ENCODE results near the gene ACAP3. TPM values are rescaled to one million over a fixed set of nuclear protein-coding genes. Genes with fewer than 3 reads are reported as not detected.
A peak's percentile ranks its signal among the peaks of the same experiment; 100 is the strongest.

ACAP3 gene
- total RNA-seq, 1 donor from 2014 or later = 49.7 TPM

DNA sequence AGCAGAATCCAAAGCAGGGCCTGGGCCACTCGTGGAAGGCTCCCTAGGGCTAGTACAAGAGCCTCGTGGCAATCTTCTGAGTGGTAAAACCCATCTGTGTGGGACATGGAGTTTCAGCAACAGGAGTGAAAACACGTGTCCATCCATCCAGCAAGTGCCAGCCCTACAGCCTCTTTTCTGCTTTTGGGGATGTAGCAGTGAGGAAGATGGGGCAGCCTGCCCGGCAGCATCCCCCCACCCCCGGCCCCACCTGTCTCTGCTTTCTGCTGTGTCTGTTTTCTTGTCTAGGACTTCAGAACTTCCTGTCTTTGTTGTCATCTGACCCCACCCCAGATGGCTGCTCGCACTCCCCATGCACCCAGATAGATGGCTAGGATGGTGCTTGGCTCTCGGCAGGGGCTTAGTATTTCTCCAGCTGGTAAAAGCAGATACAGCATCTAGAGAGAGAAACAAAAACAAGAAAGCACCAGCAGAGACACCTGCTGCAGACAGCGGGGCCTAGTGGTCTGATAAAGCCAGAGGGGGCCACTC lies 18.4 kb upstream of the ACAP3 start:
- TF ChIP-seq, protein P1, sequence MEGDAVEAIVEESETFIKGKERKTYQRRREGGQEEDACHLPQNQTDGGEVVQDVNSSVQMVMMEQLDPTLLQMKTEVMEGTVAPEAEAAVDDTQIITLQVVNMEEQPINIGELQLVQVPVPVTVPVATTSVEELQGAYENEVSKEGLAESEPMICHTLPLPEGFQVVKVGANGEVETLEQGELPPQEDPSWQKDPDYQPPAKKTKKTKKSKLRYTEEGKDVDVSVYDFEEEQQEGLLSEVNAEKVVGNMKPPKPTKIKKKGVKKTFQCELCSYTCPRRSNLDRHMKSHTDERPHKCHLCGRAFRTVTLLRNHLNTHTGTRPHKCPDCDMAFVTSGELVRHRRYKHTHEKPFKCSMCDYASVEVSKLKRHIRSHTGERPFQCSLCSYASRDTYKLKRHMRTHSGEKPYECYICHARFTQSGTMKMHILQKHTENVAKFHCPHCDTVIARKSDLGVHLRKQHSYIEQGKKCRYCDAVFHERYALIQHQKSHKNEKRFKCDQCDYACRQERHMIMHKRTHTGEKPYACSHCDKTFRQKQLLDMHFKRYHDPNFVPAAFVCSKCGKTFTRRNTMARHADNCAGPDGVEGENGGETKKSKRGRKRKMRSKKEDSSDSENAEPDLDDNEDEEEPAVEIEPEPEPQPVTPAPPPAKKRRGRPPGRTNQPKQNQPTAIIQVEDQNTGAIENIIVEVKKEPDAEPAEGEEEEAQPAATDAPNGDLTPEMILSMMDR (IDR thresholded peaks at IDR 0.05; ENCODE audit: borderline replicate concordance) = no peak
- Histone ChIP-seq H3K36me3 (peaks cover 30% of the 10 kb centered on the region), H3K27ac (replicated peaks) (peak overlapping the region; percentile 98), H3K4me3 (peak overlapping the region; percentile 89), H3K4me1 (peaks cover 86% of the 10 kb centered on the region), H3K27me3 (ENCODE audit: low read depth) (no peaks in the 10 kb centered on the region), H3K9me3 (replicated peaks) (no peaks in the 10 kb centered on the region)
- intact Hi-C loops (cut with micrococcal nuclease) = no loop called here
- no peak for DNase-seq

DNA sequence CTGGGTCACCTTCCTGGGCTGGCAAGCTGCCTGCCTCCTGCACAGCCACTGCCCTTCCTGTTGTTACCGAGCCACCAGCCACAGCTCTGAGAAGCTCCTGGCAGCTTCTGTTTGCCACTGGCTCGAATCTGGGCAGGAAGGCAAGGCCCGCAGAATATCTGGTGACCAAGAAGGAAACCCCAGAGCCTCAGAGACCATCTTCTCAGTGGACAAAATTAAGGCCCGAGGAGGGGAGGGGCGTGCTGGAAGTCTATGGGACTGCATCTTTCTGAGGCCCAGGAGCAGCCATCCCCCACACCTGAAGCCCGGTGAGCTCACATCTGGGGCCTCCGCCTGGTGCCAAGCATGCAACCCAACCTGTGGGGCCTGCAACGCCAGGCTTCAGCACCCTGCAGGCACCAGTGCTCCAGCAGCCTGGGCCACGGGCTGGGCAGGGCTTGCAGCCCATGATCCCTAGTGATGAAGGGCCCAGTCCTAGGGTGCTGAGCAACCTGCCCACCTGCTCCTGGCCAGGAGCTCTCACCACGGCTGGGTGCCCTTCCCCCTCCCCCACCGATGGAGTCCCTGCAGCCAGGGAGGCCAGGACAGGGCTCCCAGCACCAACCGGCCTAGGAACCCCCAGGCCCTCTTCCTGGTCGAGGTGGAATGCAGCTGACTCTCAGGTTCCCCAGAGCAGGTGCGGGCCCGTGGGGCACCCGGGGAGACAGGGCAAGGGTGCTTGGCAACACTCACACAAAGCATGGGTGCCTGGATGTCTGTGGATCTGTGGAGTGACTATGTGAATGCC lies 17.8 kb upstream of the ACAP3 start:
- DNase-seq = peak; percentile 75
- Histone ChIP-seq H3K27me3 (ENCODE audit: low read depth) (no peaks in the 10 kb centered on the region), H3K4me3 (peak overlapping the region; percentile 89), H3K9me3 (replicated peaks) (no peaks in the 10 kb centered on the region), H3K4me1 (peaks cover 86% of the 10 kb centered on the region), H3K27ac (replicated peaks) (peak overlapping the region; percentile 98), H3K36me3 (peaks cover 34% of the 10 kb centered on the region)
- TF ChIP-seq, protein P1 (IDR thresholded peaks at IDR 0.05; ENCODE audit: borderline replicate concordance) = no peak
- intact Hi-C loops (cut with micrococcal nuclease) = no loop called here

DNA sequence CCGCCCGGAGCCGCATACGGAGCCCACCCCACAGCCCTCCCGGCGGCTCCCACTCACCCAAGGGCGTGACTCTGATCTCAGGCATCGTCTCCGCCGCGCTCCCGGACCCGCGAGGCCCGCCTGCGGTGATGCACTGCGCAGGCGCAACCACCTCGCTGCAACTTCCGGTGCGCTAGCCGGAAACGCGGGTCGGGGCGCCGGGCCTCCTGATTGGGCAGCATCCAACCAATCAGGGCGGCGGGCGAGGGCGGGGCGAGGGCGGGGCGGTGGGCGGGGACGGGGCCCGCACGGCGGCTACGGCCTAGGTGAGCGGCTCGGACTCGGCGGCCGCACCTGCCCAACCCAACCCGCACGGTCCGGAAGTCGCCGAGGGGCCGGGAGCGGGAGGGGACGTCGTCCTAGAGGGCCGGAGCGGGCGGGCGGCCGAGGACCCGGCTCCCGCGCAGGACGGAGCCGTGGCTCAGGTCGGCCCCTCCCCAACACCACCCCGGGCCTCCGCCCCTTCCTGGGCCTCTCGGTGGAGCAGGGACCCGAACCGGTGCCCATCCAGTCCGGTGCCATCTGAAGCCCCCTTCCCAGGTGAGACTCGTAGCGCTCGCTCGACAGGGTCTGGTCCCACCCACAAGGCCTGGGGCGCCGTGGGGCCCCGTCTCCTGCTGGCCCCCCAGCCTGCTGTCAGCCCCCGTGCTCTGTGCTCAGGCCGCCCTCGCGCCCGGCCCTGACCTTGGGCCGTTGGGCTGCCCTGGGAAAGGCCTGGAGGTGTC lies 17.0 kb upstream of the ACAP3 start, which contains the start of the genes CPTP and INTS11:
Gene CPTP (plus strand): TSS at position 279 of the 764 bp plus-strand sequence. CDS start 2,109 bp downstream, outside the sequence.
Gene INTS11 (minus strand): TSS at position 137 of the 764 bp plus-strand sequence. CDS start 52 bp downstream, at position 85.
- Histone ChIP-seq H3K27ac (replicated peaks) (peak within 1 kb of the TSS; percentile 98), H3K27me3 (ENCODE audit: low read depth) (no peaks in the 10 kb centered on the region), H3K4me1 (peaks cover 85% of the 10 kb centered on the region), H3K4me3 (peak within 1 kb of the TSS; percentile 89), H3K9me3 (replicated peaks) (no peaks in the 10 kb centered on the region), H3K36me3 (peaks cover 42% of the 10 kb centered on the region)
- intact Hi-C loops (cut with micrococcal nuclease) = no loop called here
- peak; percentile 94 for DNase-seq
- TF ChIP-seq, protein P1 (IDR thresholded peaks at IDR 0.05; ENCODE audit: borderline replicate concordance) = no peak

DNA sequence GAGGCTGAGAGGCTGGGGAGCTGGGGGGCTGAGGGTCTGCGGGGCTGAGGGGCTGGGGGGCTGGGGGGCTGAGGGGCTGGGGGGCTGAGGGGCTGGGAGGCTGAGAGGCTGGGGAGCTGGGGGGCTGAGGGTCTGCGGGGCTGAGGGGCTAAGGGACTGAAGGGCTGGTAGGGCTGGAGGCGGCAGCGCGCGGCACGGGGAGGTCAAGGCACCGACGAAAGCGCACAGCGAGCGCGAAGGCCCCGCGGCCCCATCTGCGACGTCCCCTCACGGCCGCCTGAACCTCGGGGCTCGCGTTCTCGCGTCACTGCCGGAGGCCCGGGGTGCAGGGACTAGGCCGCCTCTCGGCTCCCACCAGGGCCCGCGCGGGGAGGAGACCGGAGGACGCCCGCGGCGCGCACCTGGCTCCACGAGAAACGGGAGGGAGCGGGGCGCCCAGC lies 16.4 kb upstream of the ACAP3 start:
- Histone ChIP-seq H3K4me3 (peak overlapping the region; percentile 89), H3K27ac (replicated peaks) (peak overlapping the region; percentile 98), H3K36me3 (peaks cover 48% of the 10 kb centered on the region), H3K4me1 (peaks cover 91% of the 10 kb centered on the region), H3K27me3 (ENCODE audit: low read depth) (no peaks in the 10 kb centered on the region), H3K9me3 (replicated peaks) (no peaks in the 10 kb centered on the region)
- TF ChIP-seq, protein P1 (IDR thresholded peaks at IDR 0.05; ENCODE audit: borderline replicate concordance) = no peak
- intact Hi-C loops (cut with micrococcal nuclease) = no loop called here
- DNase-seq = no peak

DNA sequence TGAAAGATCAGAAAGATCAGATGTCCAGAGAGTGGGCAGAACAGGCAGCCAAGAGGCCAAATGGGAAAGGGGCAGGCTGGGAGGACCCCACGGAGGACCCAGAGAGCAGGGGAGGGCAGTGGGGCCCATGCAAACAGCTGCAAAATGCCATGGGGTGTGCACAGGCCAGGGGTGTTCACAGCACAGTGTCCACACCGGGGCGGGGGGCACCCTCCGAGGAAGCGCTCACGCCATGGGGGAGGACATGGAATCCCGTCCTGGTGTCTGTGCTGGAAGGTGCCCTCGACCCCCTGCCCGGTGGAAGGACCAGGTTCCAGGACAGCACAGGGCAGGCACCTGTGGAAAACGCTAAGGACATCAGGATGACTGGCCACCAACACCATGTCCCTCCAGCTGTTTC lies 15.2 kb upstream of the ACAP3 start:
- intact Hi-C loops (cut with micrococcal nuclease) = no loop called here
- H3K36me3 ChIP-seq = peaks cover 49% of the 10 kb centered on the region
- DNase-seq = no peak
- no peak overlapping the region for H3K27ac ChIP-seq (replicated peaks)
- TF ChIP-seq, protein P1 (IDR thresholded peaks at IDR 0.05; ENCODE audit: borderline replicate concordance) = no peak
- H3K9me3 ChIP-seq (replicated peaks) = no peaks in the 10 kb centered on the region
- peak overlapping the region; percentile 89 for H3K4me3 ChIP-seq
- H3K4me1 ChIP-seq = peaks cover 92% of the 10 kb centered on the region
- H3K27me3 ChIP-seq (ENCODE audit: low read depth) = no peaks in the 10 kb centered on the region

Measured in left ventricle myocardium inferior (tissue), 1 donor.